A549 (cell line): ENCODE data around the gene BZW1.

Source experiments
- CEBPB ChIP-seq, 2 experiments: fragments of >200 bp in 1 of 2; sonication (Bioruptor Twin) in 1 of 2; formaldehyde crosslinking in 1 of 2; IDR thresholded peaks; 2 replicates each; pipeline ENCODE4 v1.6.1; 2012 to 2016
- EP300 ChIP-seq, 2 experiments: fragments of >200 bp; sonication (Bioruptor Twin); formaldehyde crosslinking; IDR thresholded peaks; 2 replicates in 1 of 2; 3 replicates in 1 of 2; pipeline ENCODE4 v1.6.1; 2016 to 2017
- MAX ChIP-seq: IDR thresholded peaks from 2 replicates; pipeline ENCODE4 v1.6.1; 2012
- POLR2A ChIP-seq: IDR thresholded peaks from 2 replicates; pipeline ENCODE4 v1.6.1; 2012; ENCODE audit warnings: mild to moderate bottlenecking, low read length
- RFX5 ChIP-seq: fragments of 450-650 bp; IDR thresholded peaks from 2 replicates; pipeline ENCODE4 v1.7.1; 2014; ENCODE audit warnings: antibody characterized with exemption, mild to moderate bottlenecking, moderate library complexity
- ZNF302 ChIP-seq: fragments of 250-450 bp; sonication (Bioruptor Pico); IDR thresholded peaks from 2 replicates; pipeline ENCODE4 v1.9.0; 2021; ENCODE audit warnings: inconsistent platforms, mild to moderate bottlenecking, moderate library complexity
- TF ChIP-seq, protein P1 (sequence below): fragments of >200 bp; sonication (Bioruptor Twin); formaldehyde crosslinking; IDR thresholded peaks from 3 replicates; pipeline ENCODE4 v1.5.1; 2016

- TF ChIP-seq EP300 (IDR thresholded peaks at IDR 0.05) (no peak), CEBPB (IDR thresholded peaks at IDR 0.05) (no peak), MAX (no peak), POLR2A (no peak), RFX5 (no peak), ZNF302 (no peak)
- TF ChIP-seq, protein P1, sequence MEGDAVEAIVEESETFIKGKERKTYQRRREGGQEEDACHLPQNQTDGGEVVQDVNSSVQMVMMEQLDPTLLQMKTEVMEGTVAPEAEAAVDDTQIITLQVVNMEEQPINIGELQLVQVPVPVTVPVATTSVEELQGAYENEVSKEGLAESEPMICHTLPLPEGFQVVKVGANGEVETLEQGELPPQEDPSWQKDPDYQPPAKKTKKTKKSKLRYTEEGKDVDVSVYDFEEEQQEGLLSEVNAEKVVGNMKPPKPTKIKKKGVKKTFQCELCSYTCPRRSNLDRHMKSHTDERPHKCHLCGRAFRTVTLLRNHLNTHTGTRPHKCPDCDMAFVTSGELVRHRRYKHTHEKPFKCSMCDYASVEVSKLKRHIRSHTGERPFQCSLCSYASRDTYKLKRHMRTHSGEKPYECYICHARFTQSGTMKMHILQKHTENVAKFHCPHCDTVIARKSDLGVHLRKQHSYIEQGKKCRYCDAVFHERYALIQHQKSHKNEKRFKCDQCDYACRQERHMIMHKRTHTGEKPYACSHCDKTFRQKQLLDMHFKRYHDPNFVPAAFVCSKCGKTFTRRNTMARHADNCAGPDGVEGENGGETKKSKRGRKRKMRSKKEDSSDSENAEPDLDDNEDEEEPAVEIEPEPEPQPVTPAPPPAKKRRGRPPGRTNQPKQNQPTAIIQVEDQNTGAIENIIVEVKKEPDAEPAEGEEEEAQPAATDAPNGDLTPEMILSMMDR, result no peak
Observed at GRCh38 chr2:200762127-200762526, 49.6 kb upstream of the BZW1 start.
